ENCODE results near the gene VPS45. TPM values are rescaled to one million over a fixed set of nuclear protein-coding genes. Genes with fewer than 3 reads are reported as not detected.

VPS45 gene
- 26.4 TPM for polyA plus RNA-seq (2012; ENCODE audit: low read depth, missing spikeins)

GRCh38 chr1:150067184-150068108 is at the start of gene VPS45:
TSS of gene VPS45 (plus strand) at chr1:150067776. CDS start at chr1:150067858, 82 bp downstream.
- peak; percentile 57 for FAIRE-seq
- no peak for TF ChIP-seq POU2F2 (IDR thresholded peaks at IDR 0.05; ENCODE audit: low read depth, low read length)
- TF ChIP-seq TAF1 (IDR thresholded peaks at IDR 0.05; ENCODE audit: low read depth, low read length): peak; percentile 69; the same call in 1 of the 2 replicates
- TF ChIP-seq SPI1 (IDR thresholded peaks at IDR 0.05; ENCODE audit: low read depth, low read length): 0 out of 2 replicates have a peak, but pooled peaks have one; percentile 40
- peak; percentile 79 for TF ChIP-seq POLR2AphosphoS5 (IDR thresholded peaks at IDR 0.05; ENCODE audit: low read depth, low read length)
- peak; percentile 62; the same call in 1 of the 2 replicates for TF ChIP-seq POLR2A (IDR thresholded peaks at IDR 0.05; ENCODE audit: low read depth, low read length)
- TF ChIP-seq PAX5 (IDR thresholded peaks at IDR 0.05; ENCODE audit: insufficient read depth, low read length, severe bottlenecking): no peak
- peak; percentile 69 for DNase-seq (ENCODE audit: insufficient read length, low spot score)

- TF ChIP-seq POLR2AphosphoS5 (IDR thresholded peaks at IDR 0.05; ENCODE audit: low read depth, low read length) (no peak), SPI1 (IDR thresholded peaks at IDR 0.05; ENCODE audit: low read depth, low read length) (peak; percentile 93)
- FAIRE-seq: no peak
- DNase-seq (ENCODE audit: insufficient read length, low spot score): no peak
These were observed 49.4 kb upstream of the VPS45 start for GRCh38 chr1:150018165-150018564.

DNA sequence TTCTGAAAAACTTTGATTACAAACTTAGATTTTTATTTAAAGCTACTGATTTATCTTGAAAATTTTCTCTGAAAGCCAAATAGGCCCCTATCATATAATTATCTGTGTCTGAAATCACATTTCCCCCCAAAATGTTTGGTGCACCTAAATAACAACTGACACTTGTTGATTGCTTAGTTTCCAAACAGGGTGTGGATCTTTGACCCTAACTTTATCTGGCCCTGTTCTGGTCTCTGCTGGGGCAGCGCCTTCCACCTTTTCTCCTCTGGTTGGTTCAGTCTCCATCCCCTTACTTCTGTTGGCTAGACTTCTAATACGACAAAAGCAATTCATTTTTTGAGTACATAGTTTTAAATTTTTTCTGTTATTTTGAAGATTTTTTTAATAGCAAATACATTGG is 46.9 kb upstream of the VPS45 start:
- DNase-seq (ENCODE audit: insufficient read length, low spot score) (no peak), FAIRE-seq (no peak)
- no peak for TF ChIP-seq POLR2A (IDR thresholded peaks at IDR 0.05; ENCODE audit: low read depth, low read length)
- no peak for TF ChIP-seq TAF1 (IDR thresholded peaks at IDR 0.05; ENCODE audit: low read depth, low read length)
- no peak for TF ChIP-seq POLR2AphosphoS5 (IDR thresholded peaks at IDR 0.05; ENCODE audit: low read depth, low read length)
- no peak for TF ChIP-seq POU2F2 (IDR thresholded peaks at IDR 0.05; ENCODE audit: low read depth, low read length)
- TF ChIP-seq SPI1 (IDR thresholded peaks at IDR 0.05; ENCODE audit: low read depth, low read length): no peak
- no peak for TF ChIP-seq PAX5 (IDR thresholded peaks at IDR 0.05; ENCODE audit: insufficient read depth, low read length, severe bottlenecking)

DNA sequence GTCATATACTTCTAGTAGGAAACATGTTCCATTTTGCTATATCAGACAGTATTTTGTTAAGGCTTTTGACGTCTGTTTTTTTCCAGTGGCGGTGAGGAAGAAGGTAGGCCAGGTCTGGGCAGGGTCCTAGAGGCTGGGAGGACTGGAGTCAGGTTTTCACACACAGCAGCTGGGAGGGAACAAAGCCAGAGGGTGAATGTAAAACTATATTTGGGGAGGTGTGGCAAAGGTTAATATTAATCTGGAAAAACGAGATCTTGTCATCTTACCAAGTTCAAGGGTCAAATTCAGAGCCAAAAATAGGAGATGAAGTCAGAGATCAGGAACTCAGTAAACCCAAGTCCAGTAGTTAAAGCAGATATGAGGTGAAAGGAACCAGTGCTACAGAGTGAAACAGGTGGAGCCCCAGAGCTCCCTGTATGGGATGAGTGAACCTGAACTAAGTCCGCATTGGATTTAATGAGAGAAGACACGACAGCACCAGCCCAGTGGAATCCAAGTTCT is 46.3 kb upstream of the VPS45 start:
- TF ChIP-seq POLR2A (IDR thresholded peaks at IDR 0.05; ENCODE audit: low read depth, low read length): no peak
- no peak for TF ChIP-seq TAF1 (IDR thresholded peaks at IDR 0.05; ENCODE audit: low read depth, low read length)
- no peak for TF ChIP-seq POLR2AphosphoS5 (IDR thresholded peaks at IDR 0.05; ENCODE audit: low read depth, low read length)
- no peak for TF ChIP-seq SPI1 (IDR thresholded peaks at IDR 0.05; ENCODE audit: low read depth, low read length)
- TF ChIP-seq POU2F2 (IDR thresholded peaks at IDR 0.05; ENCODE audit: low read depth, low read length): no peak
- TF ChIP-seq PAX5 (IDR thresholded peaks at IDR 0.05; ENCODE audit: insufficient read depth, low read length, severe bottlenecking): no peak
- DNase-seq (ENCODE audit: insufficient read length, low spot score): no peak
- no peak for FAIRE-seq

DNA sequence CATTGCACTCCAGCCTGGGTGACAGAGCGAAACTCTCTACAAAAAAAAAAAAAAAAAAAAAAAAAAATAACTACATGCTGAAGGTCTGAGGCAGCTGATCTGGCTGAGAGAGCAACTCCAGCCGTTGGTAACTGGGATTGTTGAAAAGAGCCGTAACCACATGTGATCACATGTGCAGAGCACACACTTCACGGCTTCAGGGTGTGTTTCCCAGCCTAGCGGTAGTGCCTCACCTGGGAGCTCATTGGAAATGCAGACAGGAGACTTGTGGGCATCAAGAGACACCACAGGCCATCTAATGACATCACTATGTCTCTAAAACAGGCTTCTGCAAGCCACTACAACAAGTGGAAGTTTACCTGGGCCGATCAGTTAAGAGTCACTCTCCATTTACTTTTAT is 45.2 kb upstream of the VPS45 start:
- no peak for FAIRE-seq

GRCh38 chr1:150024156-150024555 is 43.4 kb upstream of the VPS45 start:
- no peak for FAIRE-seq
- no peak for DNase-seq (ENCODE audit: insufficient read length, low spot score)

More for the DNA sequence above, 45.2 kb upstream of the VPS45 start:
- no peak for DNase-seq (ENCODE audit: insufficient read length, low spot score)
- TF ChIP-seq TAF1 (IDR thresholded peaks at IDR 0.05; ENCODE audit: low read depth, low read length): no peak
- TF ChIP-seq POU2F2 (IDR thresholded peaks at IDR 0.05; ENCODE audit: low read depth, low read length): no peak

DNA sequence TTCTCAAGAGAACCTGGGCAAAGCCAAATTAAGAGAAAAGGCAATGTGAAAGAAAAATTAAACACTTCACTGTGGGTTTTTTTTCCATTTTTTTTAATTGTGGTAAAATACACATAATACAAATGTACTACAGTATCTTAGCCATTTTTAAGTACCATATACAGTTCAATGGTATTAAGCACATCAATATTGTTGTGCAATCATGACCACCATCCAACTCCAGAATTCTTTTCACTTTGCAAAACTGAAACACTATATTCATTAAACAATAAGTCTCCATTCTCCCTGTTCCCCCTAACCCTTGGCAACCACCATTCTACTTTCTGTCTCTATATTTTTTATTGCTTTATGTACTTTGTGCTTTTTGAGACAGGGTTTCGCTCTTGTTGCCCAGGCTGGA is 39.3 kb upstream of the VPS45 start:
- DNase-seq (ENCODE audit: insufficient read length, low spot score) (no peak), FAIRE-seq (no peak)
- TF ChIP-seq POLR2AphosphoS5 (IDR thresholded peaks at IDR 0.05; ENCODE audit: low read depth, low read length): no peak
- TF ChIP-seq POLR2A (IDR thresholded peaks at IDR 0.05; ENCODE audit: low read depth, low read length): no peak
- no peak for TF ChIP-seq SPI1 (IDR thresholded peaks at IDR 0.05; ENCODE audit: low read depth, low read length)
- no peak for TF ChIP-seq PAX5 (IDR thresholded peaks at IDR 0.05; ENCODE audit: insufficient read depth, low read length, severe bottlenecking)
- TF ChIP-seq POU2F2 (IDR thresholded peaks at IDR 0.05; ENCODE audit: low read depth, low read length): no peak
- no peak for TF ChIP-seq TAF1 (IDR thresholded peaks at IDR 0.05; ENCODE audit: low read depth, low read length)

More at GRCh38 chr1:150024156-150024555, 43.4 kb upstream of the VPS45 start:
- TF ChIP-seq SPI1 (IDR thresholded peaks at IDR 0.05; ENCODE audit: low read depth, low read length): no peak

DNA sequence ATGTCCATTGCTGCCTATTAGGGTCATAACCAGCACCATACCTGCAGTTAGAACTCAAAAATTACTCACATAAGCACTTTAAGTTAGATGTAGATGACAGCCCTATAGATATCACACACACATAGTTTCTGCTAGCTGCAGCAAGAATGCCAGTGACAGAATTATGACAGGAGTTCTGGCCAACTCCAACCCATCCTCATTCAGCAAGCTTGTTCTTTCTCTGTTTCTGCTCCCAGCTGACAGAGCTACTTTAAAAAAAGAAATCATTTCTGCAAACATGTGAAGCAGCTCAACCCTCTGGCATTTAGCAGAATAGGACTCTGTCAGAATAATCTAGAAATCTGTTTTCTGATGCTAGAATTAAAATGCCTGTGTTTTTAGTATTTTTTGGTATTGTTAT is 33.2 kb upstream of the VPS45 start:
- TF ChIP-seq POLR2AphosphoS5 (IDR thresholded peaks at IDR 0.05; ENCODE audit: low read depth, low read length): no peak
- TF ChIP-seq PAX5 (IDR thresholded peaks at IDR 0.05; ENCODE audit: insufficient read depth, low read length, severe bottlenecking): no peak
- no peak for TF ChIP-seq TAF1 (IDR thresholded peaks at IDR 0.05; ENCODE audit: low read depth, low read length)
- no peak for TF ChIP-seq POU2F2 (IDR thresholded peaks at IDR 0.05; ENCODE audit: low read depth, low read length)
- TF ChIP-seq SPI1 (IDR thresholded peaks at IDR 0.05; ENCODE audit: low read depth, low read length): no peak
- TF ChIP-seq POLR2A (IDR thresholded peaks at IDR 0.05; ENCODE audit: low read depth, low read length): no peak
- no peak for FAIRE-seq
- DNase-seq (ENCODE audit: insufficient read length, low spot score): no peak

GRCh38 chr1:150049926-150050325 is 17.6 kb upstream of the VPS45 start:
- TF ChIP-seq SPI1 (IDR thresholded peaks at IDR 0.05; ENCODE audit: low read depth, low read length) (no peak), POLR2A (IDR thresholded peaks at IDR 0.05; ENCODE audit: low read depth, low read length) (no peak), POLR2AphosphoS5 (IDR thresholded peaks at IDR 0.05; ENCODE audit: low read depth, low read length) (no peak), POU2F2 (IDR thresholded peaks at IDR 0.05; ENCODE audit: low read depth, low read length) (no peak), TAF1 (IDR thresholded peaks at IDR 0.05; ENCODE audit: low read depth, low read length) (no peak), PAX5 (IDR thresholded peaks at IDR 0.05; ENCODE audit: insufficient read depth, low read length, severe bottlenecking) (no peak)
- no peak for FAIRE-seq
- no peak for DNase-seq (ENCODE audit: insufficient read length, low spot score)

GRCh38 chr1:150051089-150051373 is 16.5 kb upstream of the VPS45 start:
- no peak for FAIRE-seq

More at GRCh38 chr1:150051089-150051373, 16.5 kb upstream of the VPS45 start:
- TF ChIP-seq POLR2A (IDR thresholded peaks at IDR 0.05; ENCODE audit: low read depth, low read length) (no peak), SPI1 (IDR thresholded peaks at IDR 0.05; ENCODE audit: low read depth, low read length) (no peak), POLR2AphosphoS5 (IDR thresholded peaks at IDR 0.05; ENCODE audit: low read depth, low read length) (no peak), TAF1 (IDR thresholded peaks at IDR 0.05; ENCODE audit: low read depth, low read length) (no peak), PAX5 (IDR thresholded peaks at IDR 0.05; ENCODE audit: insufficient read depth, low read length, severe bottlenecking) (no peak), POU2F2 (IDR thresholded peaks at IDR 0.05; ENCODE audit: low read depth, low read length) (no peak)
- no peak for DNase-seq (ENCODE audit: insufficient read length, low spot score)

All from GM12891 (cell line).